Measurements from ENCODE around the gene PIGS. TPM values are rescaled to one million over a fixed set of nuclear protein-coding genes. Genes with fewer than 3 reads are reported as not detected.

Gene PIGS
- total RNA-seq, 4 donors from 2014 or later: 34.9 to 86.7 (median 46.9) TPM

GRCh38 chr17:28519236-28519635, 52.1 kb downstream of the PIGS start:
- no peak for TF ChIP-seq CTCF (IDR thresholded peaks at IDR 0.05; ENCODE audit: low read depth)

- no peak for TF ChIP-seq CTCF (IDR thresholded peaks at IDR 0.05; ENCODE audit: low read depth)
These were observed 52.7 kb downstream of the PIGS start for GRCh38 chr17:28518578-28518977.

GRCh38 chr17:28518132-28518531, 53.2 kb downstream of the PIGS start:
- no peak for TF ChIP-seq CTCF (IDR thresholded peaks at IDR 0.05; ENCODE audit: low read depth)

- no peak for TF ChIP-seq CTCF (IDR thresholded peaks at IDR 0.05; ENCODE audit: low read depth)
These were observed 55.8 kb downstream of the PIGS start for GRCh38 chr17:28515518-28515917.

- TF ChIP-seq CTCF (IDR thresholded peaks at IDR 0.05; ENCODE audit: low read depth): no peak
These were observed 56.7 kb downstream of the PIGS start for GRCh38 chr17:28514561-28515002.

GRCh38 chr17:28513476-28513875, 57.8 kb downstream of the PIGS start:
- TF ChIP-seq CTCF (IDR thresholded peaks at IDR 0.05; ENCODE audit: low read depth): no peak

GRCh38 chr17:28511858-28512461, 59.4 kb downstream of the PIGS start:
- no peak for TF ChIP-seq CTCF (IDR thresholded peaks at IDR 0.05; ENCODE audit: low read depth)

Measured in subcutaneous adipose tissue (tissue), 4 donors.